D721Med (cell line): Measurements from ENCODE around the gene RNF208.

ENCODE experiments used
- DNase-seq: peaks from one replicate; pipeline ENCODE4 v3.0.0; 2011; ENCODE audit warnings: low spot score; ENCODE audit not compliant: insufficient read length
- FAIRE-seq: peaks from 2 replicates; lab custom pipeline; 2011; peaks lifted over from hg19 to GRCh38; lab: Jason Lieb, UNC
- CTCF ChIP-seq: IDR thresholded peaks from 2 replicates; pipeline ENCODE4 v1.5.1; 2012; ENCODE audit warnings: mild to moderate bottlenecking, control low read depth; ENCODE audit not compliant: insufficient read depth; ENCODE audit errors: missing control alignments

Gene RNF208

GRCh38 chr9:137256856-137257255, 34.8 kb upstream of the RNF208 start:
- TF ChIP-seq CTCF: no peak
- FAIRE-seq (no peak), DNase-seq (no peak)

- DNase-seq: no peak
- TF ChIP-seq CTCF: no peak
- FAIRE-seq: no peak
These were observed 34.3 kb upstream of the RNF208 start for GRCh38 chr9:137256362-137256761.

- DNase-seq: no peak
- FAIRE-seq: no peak
- TF ChIP-seq CTCF: no peak
These were observed 33.5 kb upstream of the RNF208 start for GRCh38 chr9:137255448-137256114.

GRCh38 chr9:137254624-137255447, 32.8 kb upstream of the RNF208 start, which contains the start of gene NELFB:
TSS of gene NELFB (plus strand) at chr9:137255327.
- no peak for TF ChIP-seq CTCF
- FAIRE-seq (no peak), DNase-seq (peak; percentile 100)

GRCh38 chr9:137253717-137254623, 31.9 kb upstream of the RNF208 start:
- TF ChIP-seq CTCF: no peak
- DNase-seq (no peak), FAIRE-seq (no peak)

GRCh38 chr9:137252555-137253506, 30.8 kb upstream of the RNF208 start:
- no peak for FAIRE-seq
- DNase-seq: no peak
- TF ChIP-seq CTCF: no peak
